ENCODE measurements around the gene ZC3H7A. TPM values are rescaled to one million over a fixed set of nuclear protein-coding genes. Genes with fewer than 3 reads are reported as not detected.
"Not testable (repeated sequence)": the region's sequence is repeated elsewhere in the genome, so short reads cannot be mapped to it uniquely, and the experiment has no call there.

The ZC3H7A gene
- total RNA-seq, 5 donors from 2014 or later (not counting 1 experiment from before 2014, with no cell fraction given): 57.6 to 115 (median 68.2) TPM

DNA sequence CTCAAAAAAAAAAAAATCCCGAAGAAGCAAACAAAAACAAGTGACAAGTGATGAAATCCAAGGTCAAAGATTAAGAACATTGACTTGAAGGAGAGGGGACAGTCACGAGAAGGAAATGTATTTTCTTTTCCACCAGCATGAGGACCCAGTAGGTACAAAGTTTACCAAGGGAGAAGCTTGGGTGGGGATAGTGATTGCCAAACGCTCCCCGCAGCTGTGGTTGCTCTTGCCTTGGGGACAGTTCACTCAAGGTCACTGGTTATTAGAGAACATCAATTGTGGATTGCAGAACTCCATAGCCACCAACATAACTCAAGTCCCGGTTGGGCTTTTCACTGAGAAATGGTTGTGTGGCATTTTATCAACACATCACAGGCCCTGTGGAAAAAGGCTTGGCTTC is 27.3 kb upstream of the ZC3H7A start:
- ATAC-seq (replicated peaks in 1 of 4) (no peak), DNase-seq (peak in 2 of 35 experiments; percentile 6 to 13)
- Mint-ChIP-seq H3K4me3 (no peak overlapping the region), H3K4me1 (no peaks in the 10 kb centered on the region), H3K27ac (no peak overlapping the region), H3K36me3 (no peaks in the 10 kb centered on the region), H3K9me3 (no peaks in the 10 kb centered on the region), H3K27me3 (no peaks in the 10 kb centered on the region)
- Histone ChIP-seq H3K4me3 (ENCODE audit: control insufficient read depth in 1 of 2, extremely low read depth in 1 of 2, low read length in 1 of 2) (no peak overlapping the region), H3K9me3 (no peaks in the 10 kb centered on the region), H3K4me1 (ENCODE audit: control insufficient read depth in 1 of 2, extremely low read depth in 1 of 2, insufficient read depth in 2 of 2, low read length in 2 of 2) (no peaks in the 10 kb centered on the region), H3K27ac (ENCODE audit: low read length) (no peak overlapping the region), H3K27me3 (replicated peaks in 1 of 2; ENCODE audit: control insufficient read depth in 2 of 2, extremely low read depth in 1 of 2, insufficient read depth in 2 of 2, low read length in 1 of 2) (no peaks in the 10 kb centered on the region), H3K36me3 (ENCODE audit: control insufficient read depth in 2 of 2, extremely low read depth in 1 of 2, insufficient read depth in 1 of 2, low read length in 1 of 2) (no peaks in the 10 kb centered on the region)
- CTCF ChIA-PET: no interaction called here
- WGBS (ENCODE audit: insufficient coverage): no CpG with 5 or more reads among the region's 5 CpGs
- POLR2A ChIA-PET: no interaction called here

DNA sequence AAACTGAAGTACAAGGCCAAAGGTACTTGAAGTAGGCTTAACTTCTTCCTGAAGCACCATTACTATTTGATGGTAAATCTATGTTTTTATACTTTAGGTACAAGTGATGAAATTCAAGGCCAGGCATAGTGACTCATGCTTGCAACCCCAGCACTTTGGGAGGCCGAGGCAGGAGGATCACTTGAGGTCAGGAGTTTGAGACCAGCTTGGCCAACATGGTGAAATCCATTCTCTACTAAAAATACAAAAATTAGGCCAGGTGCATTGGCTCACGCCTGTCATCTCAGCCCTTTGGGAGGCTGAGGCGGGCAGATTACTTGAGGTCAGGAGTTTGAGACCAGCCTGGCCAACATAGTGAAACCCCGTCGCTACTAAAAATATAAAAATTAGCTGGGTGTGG is 26.6 kb upstream of the ZC3H7A start:
- H3K27ac Mint-ChIP-seq; CTCF ChIA-PET; ATAC-seq (replicated peaks in 1 of 4); H3K4me3 Mint-ChIP-seq; H3K9me3 Mint-ChIP-seq; H3K27me3 Mint-ChIP-seq; H3K36me3 ChIP-seq (ENCODE audit: control insufficient read depth in 2 of 2, extremely low read depth in 1 of 2, insufficient read depth in 1 of 2, low read length in 1 of 2); H3K4me3 ChIP-seq (ENCODE audit: control insufficient read depth in 1 of 2, extremely low read depth in 1 of 2, low read length in 1 of 2); H3K9me3 ChIP-seq; H3K27me3 ChIP-seq (replicated peaks in 1 of 2; ENCODE audit: control insufficient read depth in 2 of 2, extremely low read depth in 1 of 2, insufficient read depth in 2 of 2, low read length in 1 of 2); DNase-seq; H3K4me1 ChIP-seq (ENCODE audit: control insufficient read depth in 1 of 2, extremely low read depth in 1 of 2, insufficient read depth in 2 of 2, low read length in 2 of 2); H3K27ac ChIP-seq (ENCODE audit: low read length); H3K36me3 Mint-ChIP-seq; H3K4me1 Mint-ChIP-seq: not testable (repeated sequence)
- POLR2A ChIA-PET: interaction anchor here in 1 of 2 donors (0.6 kb wide), 1 partner anchor 949 kb away, joined by 4 read pairs; no protein-coding TSS in a partner anchor
- 80% methylated on average over 2 of the region's 5 CpGs for WGBS (ENCODE audit: insufficient coverage)

DNA sequence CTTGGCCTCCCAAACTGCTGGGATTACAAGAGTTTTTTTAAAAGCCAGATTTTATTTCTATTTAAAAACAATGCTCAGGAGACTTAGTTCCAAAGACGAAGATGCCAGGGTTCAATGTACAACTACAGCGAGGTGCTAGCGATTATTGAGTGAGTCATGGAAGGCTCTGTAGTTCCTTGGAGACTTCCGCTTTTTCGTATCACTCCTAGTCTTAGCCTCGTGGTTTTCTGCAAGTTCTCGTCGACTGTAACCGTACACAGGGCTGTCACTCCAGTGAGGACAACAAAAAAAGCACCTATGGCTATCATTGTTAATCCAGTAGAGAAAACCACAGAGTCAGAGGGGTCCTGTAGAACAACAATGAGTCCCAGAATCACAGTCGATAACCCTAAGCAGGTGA is 22.7 kb upstream of the ZC3H7A start:
- H3K27me3 Mint-ChIP-seq: no peaks in the 10 kb centered on the region
- no peaks in the 10 kb centered on the region for H3K36me3 Mint-ChIP-seq
- no peaks in the 10 kb centered on the region for H3K4me1 Mint-ChIP-seq
- H3K27me3 ChIP-seq (replicated peaks in 1 of 2; ENCODE audit: control insufficient read depth in 2 of 2, extremely low read depth in 1 of 2, insufficient read depth in 2 of 2, low read length in 1 of 2): no peaks in the 10 kb centered on the region
- ChIA-PET CTCF (no interaction called here), POLR2A (interaction anchor here in 1 of 2 donors (0.6 kb wide), 1 partner anchor 28 kb away, joined by 3 read pairs; no protein-coding TSS in a partner anchor)
- no peak for DNase-seq
- no peak for ATAC-seq (replicated peaks in 1 of 4)
- H3K4me3 ChIP-seq (ENCODE audit: control insufficient read depth in 1 of 2, extremely low read depth in 1 of 2, low read length in 1 of 2): no peak overlapping the region
- no peaks in the 10 kb centered on the region for H3K4me1 ChIP-seq (ENCODE audit: control insufficient read depth in 1 of 2, extremely low read depth in 1 of 2, insufficient read depth in 2 of 2, low read length in 2 of 2)
- no peaks in the 10 kb centered on the region for H3K36me3 ChIP-seq (ENCODE audit: control insufficient read depth in 2 of 2, extremely low read depth in 1 of 2, insufficient read depth in 1 of 2, low read length in 1 of 2)
- no peak overlapping the region for H3K27ac Mint-ChIP-seq
- no peaks in the 10 kb centered on the region for H3K9me3 Mint-ChIP-seq
- no peak overlapping the region for H3K27ac ChIP-seq (ENCODE audit: low read length)
- 60% methylated on average over 10 of the region's 10 CpGs for WGBS (ENCODE audit: insufficient coverage)
- no peaks in the 10 kb centered on the region for H3K9me3 ChIP-seq
- no peak overlapping the region for H3K4me3 Mint-ChIP-seq

DNA sequence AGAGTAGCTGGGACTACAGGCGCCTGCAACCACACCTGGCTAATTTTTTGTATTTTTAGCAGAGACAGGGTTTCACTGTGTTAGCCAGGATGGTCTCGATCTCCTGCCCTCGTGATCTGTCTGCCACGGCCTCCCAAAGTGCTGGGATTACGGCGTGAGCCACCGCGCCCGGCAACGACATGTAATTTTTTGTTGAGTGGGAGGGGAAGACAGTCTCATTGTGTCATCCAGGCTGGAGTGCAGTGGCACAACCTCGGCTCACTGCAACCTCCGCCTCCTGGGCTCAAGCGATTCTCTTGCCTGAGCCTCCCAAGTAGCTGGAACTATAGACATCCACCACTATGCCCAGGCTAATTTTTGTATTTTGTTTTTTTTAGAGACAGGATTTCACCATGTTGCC is 21.9 kb upstream of the ZC3H7A start:
- CTCF ChIA-PET; H3K4me3 ChIP-seq (ENCODE audit: control insufficient read depth in 1 of 2, extremely low read depth in 1 of 2, low read length in 1 of 2); POLR2A ChIA-PET; H3K36me3 ChIP-seq (ENCODE audit: control insufficient read depth in 2 of 2, extremely low read depth in 1 of 2, insufficient read depth in 1 of 2, low read length in 1 of 2); H3K27ac Mint-ChIP-seq; DNase-seq; H3K27me3 Mint-ChIP-seq; H3K4me1 ChIP-seq (ENCODE audit: control insufficient read depth in 1 of 2, extremely low read depth in 1 of 2, insufficient read depth in 2 of 2, low read length in 2 of 2); H3K9me3 ChIP-seq; ATAC-seq (replicated peaks in 1 of 4); H3K9me3 Mint-ChIP-seq; H3K27me3 ChIP-seq (replicated peaks in 1 of 2; ENCODE audit: control insufficient read depth in 2 of 2, extremely low read depth in 1 of 2, insufficient read depth in 2 of 2, low read length in 1 of 2); H3K27ac ChIP-seq (ENCODE audit: low read length); H3K36me3 Mint-ChIP-seq; H3K4me3 Mint-ChIP-seq; H3K4me1 Mint-ChIP-seq: not testable (repeated sequence)
- WGBS (ENCODE audit: insufficient coverage): 96% methylated on average over 3 of the region's 13 CpGs

DNA sequence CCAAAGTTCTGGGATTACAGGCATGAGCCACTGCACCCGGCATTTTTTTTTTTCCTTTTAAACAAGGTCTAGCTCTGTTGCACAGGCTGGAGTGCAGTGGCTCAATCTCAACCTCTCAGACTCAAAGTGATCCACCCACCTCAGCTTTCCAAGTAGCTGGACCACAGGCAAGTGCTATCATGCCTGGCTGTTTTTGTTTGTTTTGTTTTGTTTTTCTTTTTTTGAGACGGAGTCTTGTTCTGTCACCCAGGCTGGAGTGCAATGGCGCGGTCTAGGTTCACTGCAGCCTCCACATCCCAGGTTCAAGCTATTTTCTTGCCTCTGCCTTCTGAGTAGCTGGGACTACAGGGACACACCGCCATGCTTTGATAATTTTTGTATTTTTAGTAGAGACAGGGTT is 19.1 kb upstream of the ZC3H7A start:
- Histone ChIP-seq H3K4me1 (ENCODE audit: control insufficient read depth in 1 of 2, extremely low read depth in 1 of 2, insufficient read depth in 2 of 2, low read length in 2 of 2) (no peaks in the 10 kb centered on the region), H3K9me3 (no peaks in the 10 kb centered on the region), H3K27me3 (replicated peaks in 1 of 2; ENCODE audit: control insufficient read depth in 2 of 2, extremely low read depth in 1 of 2, insufficient read depth in 2 of 2, low read length in 1 of 2) (no peaks in the 10 kb centered on the region), H3K36me3 (ENCODE audit: control insufficient read depth in 2 of 2, extremely low read depth in 1 of 2, insufficient read depth in 1 of 2, low read length in 1 of 2) (no peaks in the 10 kb centered on the region), H3K4me3 (ENCODE audit: control insufficient read depth in 1 of 2, extremely low read depth in 1 of 2, low read length in 1 of 2) (no peak overlapping the region), H3K27ac (ENCODE audit: low read length) (no peak overlapping the region)
- DNase-seq: no peak
- no peak for ATAC-seq (replicated peaks in 1 of 4)
- POLR2A ChIA-PET: interaction anchor here in 1 of 2 donors (0.6 kb wide), 1 partner anchor 26 kb away, joined by 7 read pairs; no protein-coding TSS in a partner anchor
- Mint-ChIP-seq H3K4me3 (no peak overlapping the region), H3K27me3 (no peaks in the 10 kb centered on the region), H3K36me3 (no peaks in the 10 kb centered on the region), H3K4me1 (peaks cover 0 to 4% (median 4%) of the 10 kb centered on the region in 3 donors), H3K9me3 (no peaks in the 10 kb centered on the region), H3K27ac (no peak overlapping the region)
- CTCF ChIA-PET: no interaction called here
- WGBS (ENCODE audit: insufficient coverage): 100% methylated on average over 2 of the region's 5 CpGs

DNA sequence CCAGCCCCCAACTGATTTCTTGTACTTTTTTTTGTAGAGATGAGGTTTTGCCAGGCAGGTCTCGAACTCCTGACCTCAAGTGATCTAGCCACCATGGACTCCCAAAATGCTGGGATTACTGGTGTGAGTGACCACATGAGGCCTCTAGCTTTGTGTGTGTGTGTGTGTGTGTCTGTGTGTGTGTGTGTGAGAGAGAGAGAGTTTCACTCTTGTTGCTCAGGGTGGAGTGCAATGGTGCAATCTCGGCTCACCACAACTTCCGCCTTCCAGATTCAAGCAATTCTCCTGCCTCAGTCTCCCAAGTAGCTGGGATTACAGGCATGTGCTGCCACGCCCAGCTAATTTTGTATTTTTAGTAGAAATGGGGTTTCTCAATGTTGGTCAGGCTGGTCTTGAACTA is 17.7 kb upstream of the ZC3H7A start:
- no CpG with 5 or more reads among the region's 4 CpGs for WGBS (ENCODE audit: insufficient coverage)

DNA sequence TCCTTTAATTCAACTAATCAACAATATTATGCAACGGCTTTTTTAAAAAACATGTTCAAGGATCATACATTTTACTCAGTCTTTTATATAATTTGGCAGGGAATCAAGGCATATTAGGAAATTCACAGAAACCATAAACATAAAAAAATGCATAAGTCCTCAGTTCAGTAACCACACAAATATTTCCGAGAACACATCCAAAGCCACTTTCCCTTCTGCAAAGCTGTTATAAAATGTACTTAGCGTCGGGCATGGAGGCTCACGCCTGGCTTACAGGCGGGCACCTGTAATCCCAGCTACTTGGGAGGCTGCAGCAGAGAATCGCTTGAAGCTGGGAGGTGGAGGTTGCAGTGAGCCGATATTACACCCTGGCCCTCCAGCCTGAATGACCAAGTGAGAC is 9.7 kb upstream of the ZC3H7A start:
- DNase-seq: no peak
- Histone ChIP-seq H3K4me3 (ENCODE audit: control insufficient read depth in 1 of 2, extremely low read depth in 1 of 2, low read length in 1 of 2) (no peak overlapping the region), H3K4me1 (ENCODE audit: control insufficient read depth in 1 of 2, extremely low read depth in 1 of 2, insufficient read depth in 2 of 2, low read length in 2 of 2) (no peaks in the 10 kb centered on the region), H3K27me3 (replicated peaks in 1 of 2; ENCODE audit: control insufficient read depth in 2 of 2, extremely low read depth in 1 of 2, insufficient read depth in 2 of 2, low read length in 1 of 2) (peaks cover 0 to 15% of the 10 kb centered on the region in 2 experiments), H3K27ac (ENCODE audit: low read length) (no peak overlapping the region), H3K36me3 (ENCODE audit: control insufficient read depth in 2 of 2, extremely low read depth in 1 of 2, insufficient read depth in 1 of 2, low read length in 1 of 2) (no peaks in the 10 kb centered on the region), H3K9me3 (no peaks in the 10 kb centered on the region)
- no peak for ATAC-seq (replicated peaks in 1 of 4)
- peaks cover 10% of the 10 kb centered on the region in 3 donors for H3K4me1 Mint-ChIP-seq
- no peaks in the 10 kb centered on the region for H3K27me3 Mint-ChIP-seq
- H3K9me3 Mint-ChIP-seq: no peaks in the 10 kb centered on the region
- H3K36me3 Mint-ChIP-seq: no peaks in the 10 kb centered on the region
- ChIA-PET POLR2A (no interaction called here), CTCF (no interaction called here)
- no peak overlapping the region for H3K4me3 Mint-ChIP-seq
- no peak overlapping the region for H3K27ac Mint-ChIP-seq
- 40% methylated on average over 1 of the region's 8 CpGs for WGBS (ENCODE audit: insufficient coverage)

More for the DNA sequence above, 17.7 kb upstream of the ZC3H7A start:
- H3K4me1 ChIP-seq (ENCODE audit: control insufficient read depth in 1 of 2, extremely low read depth in 1 of 2, insufficient read depth in 2 of 2, low read length in 2 of 2); H3K27ac Mint-ChIP-seq; CTCF ChIA-PET; H3K4me3 ChIP-seq (ENCODE audit: control insufficient read depth in 1 of 2, extremely low read depth in 1 of 2, low read length in 1 of 2); H3K9me3 Mint-ChIP-seq; DNase-seq; H3K27ac ChIP-seq (ENCODE audit: low read length); ATAC-seq (replicated peaks in 1 of 4); H3K9me3 ChIP-seq; H3K36me3 Mint-ChIP-seq; H3K27me3 Mint-ChIP-seq; H3K36me3 ChIP-seq (ENCODE audit: control insufficient read depth in 2 of 2, extremely low read depth in 1 of 2, insufficient read depth in 1 of 2, low read length in 1 of 2); H3K27me3 ChIP-seq (replicated peaks in 1 of 2; ENCODE audit: control insufficient read depth in 2 of 2, extremely low read depth in 1 of 2, insufficient read depth in 2 of 2, low read length in 1 of 2); H3K4me3 Mint-ChIP-seq: not testable (repeated sequence)
- POLR2A ChIA-PET: interaction anchor here in 1 of 2 donors (0.9 kb wide), 1 partner anchor 13 kb away, joined by 3 read pairs; no protein-coding TSS in a partner anchor
- H3K4me1 Mint-ChIP-seq: peaks cover 7 to 12% (median 10%) of the 10 kb centered on the region in 3 donors

Measured in T-cell (primary cell).